ENCODE results near the gene ATP11A.

- TF ChIP-seq EZH2phosphoT487 (IDR thresholded peaks at IDR 0.05; ENCODE audit: low read depth), result no peak
- TF ChIP-seq, protein P1, sequence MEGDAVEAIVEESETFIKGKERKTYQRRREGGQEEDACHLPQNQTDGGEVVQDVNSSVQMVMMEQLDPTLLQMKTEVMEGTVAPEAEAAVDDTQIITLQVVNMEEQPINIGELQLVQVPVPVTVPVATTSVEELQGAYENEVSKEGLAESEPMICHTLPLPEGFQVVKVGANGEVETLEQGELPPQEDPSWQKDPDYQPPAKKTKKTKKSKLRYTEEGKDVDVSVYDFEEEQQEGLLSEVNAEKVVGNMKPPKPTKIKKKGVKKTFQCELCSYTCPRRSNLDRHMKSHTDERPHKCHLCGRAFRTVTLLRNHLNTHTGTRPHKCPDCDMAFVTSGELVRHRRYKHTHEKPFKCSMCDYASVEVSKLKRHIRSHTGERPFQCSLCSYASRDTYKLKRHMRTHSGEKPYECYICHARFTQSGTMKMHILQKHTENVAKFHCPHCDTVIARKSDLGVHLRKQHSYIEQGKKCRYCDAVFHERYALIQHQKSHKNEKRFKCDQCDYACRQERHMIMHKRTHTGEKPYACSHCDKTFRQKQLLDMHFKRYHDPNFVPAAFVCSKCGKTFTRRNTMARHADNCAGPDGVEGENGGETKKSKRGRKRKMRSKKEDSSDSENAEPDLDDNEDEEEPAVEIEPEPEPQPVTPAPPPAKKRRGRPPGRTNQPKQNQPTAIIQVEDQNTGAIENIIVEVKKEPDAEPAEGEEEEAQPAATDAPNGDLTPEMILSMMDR (IDR thresholded peaks at IDR 0.05; ENCODE audit: low read depth, low read length), result no peak
Measured at GRCh38 chr13:112839356-112840105, 149.7 kb downstream of the ATP11A start.
